ENCODE data around the gene KMT2D. TPM values are rescaled to one million over a fixed set of nuclear protein-coding genes. Genes with fewer than 3 reads are reported as not detected.

KMT2D gene
- total RNA-seq, 4 donors from 2014 or later, result 36.0 to 99.0 (median 71.3) TPM

GRCh38 chr12:49057888-49058287 is 2.7 kb downstream of the KMT2D start:
- Histone ChIP-seq H3K27ac (peak overlapping the region; percentile 97 to 100 (median 99)), H3K4me1 (peaks cover 49 to 53% of the 10 kb centered on the region in 2 donors), H3K27me3 (no peaks in the 10 kb centered on the region), H3K4me3 (peak overlapping the region; percentile 83 to 100 (median 94)), H3K36me3 (peaks cover 0 to 22% of the 10 kb centered on the region in 2 donors), H3K9me3 (no peaks in the 10 kb centered on the region)
- no peak for ATAC-seq
- DNase-seq, result no peak
- in situ Hi-C loops (cut with MboI; ENCODE audit: low sequenced_read_pairs in 4 of 4), result no loop called here
- intact Hi-C loops (cut with DNase I; ENCODE audit: low total_unique reads), result no loop called here
- TF ChIP-seq, protein P1, sequence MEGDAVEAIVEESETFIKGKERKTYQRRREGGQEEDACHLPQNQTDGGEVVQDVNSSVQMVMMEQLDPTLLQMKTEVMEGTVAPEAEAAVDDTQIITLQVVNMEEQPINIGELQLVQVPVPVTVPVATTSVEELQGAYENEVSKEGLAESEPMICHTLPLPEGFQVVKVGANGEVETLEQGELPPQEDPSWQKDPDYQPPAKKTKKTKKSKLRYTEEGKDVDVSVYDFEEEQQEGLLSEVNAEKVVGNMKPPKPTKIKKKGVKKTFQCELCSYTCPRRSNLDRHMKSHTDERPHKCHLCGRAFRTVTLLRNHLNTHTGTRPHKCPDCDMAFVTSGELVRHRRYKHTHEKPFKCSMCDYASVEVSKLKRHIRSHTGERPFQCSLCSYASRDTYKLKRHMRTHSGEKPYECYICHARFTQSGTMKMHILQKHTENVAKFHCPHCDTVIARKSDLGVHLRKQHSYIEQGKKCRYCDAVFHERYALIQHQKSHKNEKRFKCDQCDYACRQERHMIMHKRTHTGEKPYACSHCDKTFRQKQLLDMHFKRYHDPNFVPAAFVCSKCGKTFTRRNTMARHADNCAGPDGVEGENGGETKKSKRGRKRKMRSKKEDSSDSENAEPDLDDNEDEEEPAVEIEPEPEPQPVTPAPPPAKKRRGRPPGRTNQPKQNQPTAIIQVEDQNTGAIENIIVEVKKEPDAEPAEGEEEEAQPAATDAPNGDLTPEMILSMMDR (IDR thresholded peaks at IDR 0.05 in 4 of 5, conservative IDR thresholded peaks at IDR 0.05 in 1 of 5), result no peak
- TF ChIP-seq POLR2A (IDR thresholded peaks at IDR 0.05), result no peak

GRCh38 chr12:49055978-49056754 is 4.4 kb downstream of the KMT2D start:
- intact Hi-C loops (cut with DNase I; ENCODE audit: low total_unique reads), result loop anchor here (1.0 kb wide), 1 partner anchor 37 kb away; no protein-coding TSS in a partner anchor
- H3K27me3 ChIP-seq, result no peaks in the 10 kb centered on the region
- TF ChIP-seq, protein P1 (IDR thresholded peaks at IDR 0.05 in 4 of 5, conservative IDR thresholded peaks at IDR 0.05 in 1 of 5), result no peak
- no peak for TF ChIP-seq POLR2A (IDR thresholded peaks at IDR 0.05)
- H3K4me1 ChIP-seq, result peaks cover 44 to 45% of the 10 kb centered on the region in 2 donors
- in situ Hi-C loops (cut with MboI; ENCODE audit: low sequenced_read_pairs in 4 of 4), result no loop called here
- peak; percentile 55 to 71 for DNase-seq
- H3K9me3 ChIP-seq, result no peaks in the 10 kb centered on the region
- H3K27ac ChIP-seq, result peak overlapping the region; percentile 97 to 100 (median 99)
- peak; percentile 39 to 58 for ATAC-seq
- H3K4me3 ChIP-seq, result peak overlapping the region; percentile 31 to 93 (median 68)
- H3K36me3 ChIP-seq, result peaks cover 0 to 39% of the 10 kb centered on the region in 2 donors

GRCh38 chr12:49055092-49055491 is 5.5 kb downstream of the KMT2D start:
- no peak for TF ChIP-seq POLR2A (IDR thresholded peaks at IDR 0.05)
- TF ChIP-seq, protein P1 (IDR thresholded peaks at IDR 0.05 in 4 of 5, conservative IDR thresholded peaks at IDR 0.05 in 1 of 5), result no peak
- H3K27me3 ChIP-seq, result no peaks in the 10 kb centered on the region
- no peak overlapping the region for H3K4me3 ChIP-seq
- H3K27ac ChIP-seq, result peak overlapping the region in 3 of 4 donors; percentile 28 to 100 (median 97)
- intact Hi-C loops (cut with DNase I; ENCODE audit: low total_unique reads) (no loop called here), in situ Hi-C loops (cut with MboI; ENCODE audit: low sequenced_read_pairs in 4 of 4) (no loop called here)
- H3K9me3 ChIP-seq, result no peaks in the 10 kb centered on the region
- no peak for ATAC-seq
- DNase-seq, result no peak
- peaks cover 0 to 50% of the 10 kb centered on the region in 2 donors for H3K36me3 ChIP-seq
- peaks cover 44% of the 10 kb centered on the region in 2 donors for H3K4me1 ChIP-seq

- Histone ChIP-seq H3K27me3 (no peaks in the 10 kb centered on the region), H3K27ac (no peak overlapping the region), H3K4me3 (no peak overlapping the region), H3K4me1 (peaks cover 44% of the 10 kb centered on the region in 2 donors), H3K36me3 (peaks cover 1 to 56% of the 10 kb centered on the region in 2 donors), H3K9me3 (no peaks in the 10 kb centered on the region)
- no peak for ATAC-seq
- no peak for DNase-seq
- TF ChIP-seq POLR2A (IDR thresholded peaks at IDR 0.05), result no peak
- TF ChIP-seq, protein P1 (IDR thresholded peaks at IDR 0.05 in 4 of 5, conservative IDR thresholded peaks at IDR 0.05 in 1 of 5), result no peak
- in situ Hi-C loops (cut with MboI; ENCODE audit: low sequenced_read_pairs in 4 of 4), result no loop called here
- intact Hi-C loops (cut with DNase I; ENCODE audit: low total_unique reads), result no loop called here
These were observed 6.1 kb downstream of the KMT2D start for GRCh38 chr12:49054524-49054923.
